Raji (cell line): ENCODE results near the gene NOP53.

Source experiments
- POLR2A ChIP-seq: IDR thresholded peaks from 2 replicates; pipeline ENCODE4 v1.6.1; 2011; ENCODE audit warnings: low read depth, low read length, control low read depth; ENCODE audit not compliant: insufficient read depth

Gene NOP53

DNA sequence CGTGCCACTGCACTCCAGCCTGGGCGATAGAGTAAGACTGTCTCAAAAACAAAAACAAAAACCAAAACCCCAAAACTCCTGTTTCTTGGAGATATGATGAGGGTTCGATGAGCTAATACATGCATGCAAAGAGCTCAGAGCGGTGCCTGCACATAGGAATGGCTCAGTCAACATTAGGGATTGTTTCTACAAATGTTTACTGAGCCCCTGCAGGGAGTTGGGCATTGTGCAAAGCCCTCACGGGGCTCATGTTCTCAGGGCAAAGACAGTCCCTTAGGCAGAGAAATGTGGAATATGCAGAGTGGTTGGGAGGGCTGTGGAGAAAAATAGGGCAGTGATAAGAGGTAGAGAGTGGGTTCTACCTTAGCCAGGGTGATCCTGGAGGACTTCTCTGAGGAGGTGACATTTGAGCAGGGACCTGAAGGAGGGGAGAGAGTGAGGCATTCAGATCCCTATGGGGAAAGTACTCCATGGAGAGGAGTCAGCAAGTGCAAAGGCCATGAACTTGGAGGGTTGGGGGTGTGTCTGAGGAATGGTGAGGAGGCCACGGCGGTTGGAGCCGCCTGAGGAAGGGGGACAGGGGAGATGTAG lies 33.6 kb upstream of the NOP53 start:
- no peak for TF ChIP-seq POLR2A

- TF ChIP-seq POLR2A, result no peak
Measured at GRCh38 chr19:47713046-47714021, 32.0 kb upstream of the NOP53 start, which contains the start of gene EHD2. TSS of gene EHD2 (plus strand) at chr19:47713422. CDS start at chr19:47716613, 3,191 bp downstream.

DNA sequence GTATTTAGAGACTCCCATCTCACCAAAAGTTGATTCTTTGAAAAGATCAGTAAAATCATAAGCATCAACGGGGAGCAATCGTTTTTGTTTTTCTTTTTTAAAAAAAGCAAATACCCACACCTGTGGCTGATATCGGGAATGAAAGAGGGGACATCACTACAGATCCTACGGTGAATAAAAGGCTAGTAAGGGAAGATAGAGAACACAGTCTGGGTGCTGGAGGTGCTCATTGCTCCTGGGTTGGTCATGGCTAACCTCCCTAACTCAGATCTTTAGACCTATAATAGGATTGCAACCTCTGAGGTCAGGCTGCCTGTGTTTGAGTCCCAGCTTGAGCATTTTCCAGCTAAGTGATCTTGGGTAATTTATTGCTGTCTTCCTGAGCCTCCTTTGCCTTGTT lies 31.0 kb upstream of the NOP53 start:
- no peak for TF ChIP-seq POLR2A

GRCh38 chr19:47716270-47716937 lies 28.9 kb upstream of the NOP53 start:
- no peak for TF ChIP-seq POLR2A

- TF ChIP-seq POLR2A, result no peak
Measured at GRCh38 chr19:47719047-47719859, 26.1 kb upstream of the NOP53 start.

DNA sequence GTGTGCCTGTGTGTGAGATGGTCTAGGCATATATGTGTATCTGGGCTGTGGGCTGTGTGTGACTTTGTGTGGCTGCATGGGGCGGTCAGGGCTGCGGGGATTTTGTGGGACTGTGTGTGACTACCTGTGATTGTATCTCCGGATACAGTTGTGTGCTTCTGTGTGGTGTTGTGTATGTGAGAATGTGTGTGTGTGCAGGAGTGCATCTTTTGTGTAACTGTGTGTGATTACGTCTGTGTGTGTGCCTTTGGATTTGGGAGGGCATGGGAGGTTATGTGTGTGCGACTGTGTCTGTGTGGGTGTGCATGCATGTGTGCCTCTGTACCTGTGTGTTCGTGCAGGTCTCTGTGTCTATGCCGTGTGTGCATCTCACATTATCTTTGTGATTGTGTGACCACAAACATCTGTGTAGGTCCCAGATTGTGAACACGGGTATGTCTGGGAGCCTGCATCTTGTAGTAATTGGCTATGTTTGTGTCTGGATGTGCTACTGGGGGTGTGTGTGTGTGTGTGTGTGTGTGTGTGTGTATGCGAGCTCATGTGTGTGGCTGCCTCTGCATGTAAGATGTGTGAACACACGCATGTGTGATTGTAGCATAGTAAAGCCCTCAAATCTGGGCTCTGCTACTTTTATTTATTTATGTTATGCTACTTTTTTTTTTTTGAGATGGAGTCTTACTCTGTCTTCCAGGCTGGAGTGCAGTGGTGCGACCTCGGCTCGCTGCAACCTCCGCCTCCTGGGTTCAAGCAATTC lies 24.5 kb upstream of the NOP53 start:
- no peak for TF ChIP-seq POLR2A

DNA sequence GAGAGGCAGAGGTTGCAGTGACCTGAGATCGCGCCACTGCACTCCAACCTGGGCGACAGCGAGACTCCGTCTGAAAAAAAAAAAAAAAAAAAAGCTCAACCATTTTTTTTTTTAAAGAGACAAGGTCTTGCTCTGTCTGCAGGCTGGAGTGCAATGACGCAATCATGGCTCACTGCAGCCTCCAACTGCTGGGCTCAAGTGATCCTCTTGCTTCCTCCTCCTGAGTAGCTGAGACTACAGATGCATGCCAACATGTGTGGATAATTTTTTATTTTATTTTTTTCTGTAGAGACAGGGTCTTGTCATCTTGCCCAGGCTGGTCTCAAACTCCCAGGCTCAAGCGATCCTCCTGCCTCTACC lies 21.8 kb upstream of the NOP53 start:
- TF ChIP-seq POLR2A, result no peak

DNA sequence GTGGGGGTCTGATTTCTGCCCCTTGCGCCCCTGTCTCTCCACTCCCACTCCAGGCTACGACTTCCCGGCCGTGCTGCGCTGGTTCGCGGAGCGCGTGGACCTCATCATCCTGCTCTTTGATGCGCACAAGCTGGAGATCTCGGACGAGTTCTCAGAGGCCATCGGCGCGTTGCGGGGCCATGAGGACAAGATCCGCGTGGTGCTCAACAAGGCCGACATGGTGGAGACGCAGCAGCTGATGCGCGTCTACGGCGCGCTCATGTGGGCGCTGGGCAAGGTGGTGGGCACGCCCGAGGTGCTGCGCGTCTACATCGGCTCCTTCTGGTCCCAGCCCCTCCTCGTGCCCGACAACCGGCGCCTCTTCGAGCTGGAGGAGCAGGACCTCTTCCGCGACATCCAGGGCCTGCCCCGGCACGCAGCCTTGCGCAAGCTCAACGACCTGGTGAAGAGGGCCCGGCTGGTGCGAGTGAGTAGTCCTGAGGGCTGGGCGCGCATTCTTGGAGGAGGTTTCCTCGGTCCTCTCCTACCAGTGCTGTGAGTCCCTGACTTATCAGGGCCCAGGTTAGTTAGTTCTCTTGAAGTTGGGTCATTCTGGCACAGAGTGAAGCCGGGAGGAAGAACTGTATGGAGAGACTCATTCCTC lies 19.5 kb upstream of the NOP53 start:
- TF ChIP-seq POLR2A, result no peak

- TF ChIP-seq POLR2A, result no peak
Measured at GRCh38 chr19:47726467-47726866, 18.9 kb upstream of the NOP53 start.

DNA sequence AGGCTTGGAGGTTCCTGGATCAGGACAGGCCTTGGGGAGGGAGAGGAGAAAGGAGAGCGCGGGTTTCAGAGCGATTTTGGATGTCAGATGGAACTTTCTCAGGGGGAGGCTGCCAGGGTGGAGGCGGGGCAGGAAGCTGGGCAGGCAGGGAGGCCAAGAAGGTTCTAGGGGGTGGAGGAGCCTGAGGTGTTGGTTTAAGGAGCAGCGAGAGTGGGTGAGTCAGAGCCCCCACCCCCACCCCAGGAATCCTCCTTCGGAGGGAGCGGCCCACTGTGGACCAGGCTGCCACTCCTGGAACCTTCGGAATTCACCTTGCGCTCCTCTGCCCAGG lies 15.9 kb upstream of the NOP53 start:
- TF ChIP-seq POLR2A, result no peak

GRCh38 chr19:47729799-47730520 lies 15.4 kb upstream of the NOP53 start:
- no peak for TF ChIP-seq POLR2A

DNA sequence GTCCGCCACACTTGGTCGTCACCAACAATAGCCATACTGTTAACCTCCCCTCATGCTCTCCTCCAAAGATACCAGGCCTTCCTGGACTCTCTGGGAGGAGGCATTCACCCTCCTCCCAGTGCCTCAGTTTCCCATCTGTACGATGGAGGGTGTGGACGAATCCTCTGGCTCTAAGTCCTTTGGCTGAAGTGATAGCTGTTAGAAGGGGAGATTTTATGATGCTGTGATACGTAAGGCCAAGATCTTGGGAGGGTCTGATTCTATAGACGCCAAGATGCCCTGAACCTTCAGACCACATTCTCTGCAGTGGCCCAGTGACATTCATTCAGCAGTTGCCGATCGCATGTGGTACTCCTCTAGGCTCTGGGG lies 14.8 kb upstream of the NOP53 start:
- no peak for TF ChIP-seq POLR2A

- TF ChIP-seq POLR2A, result no peak
Measured at GRCh38 chr19:47730910-47731309, 14.4 kb upstream of the NOP53 start.
